Measurements from ENCODE around the gene SPAG6.
"Not testable (repeated sequence)": the region's sequence is repeated elsewhere in the genome, so short reads cannot be mapped to it uniquely, and the experiment has no call there.

Gene SPAG6

GRCh38 chr10:22343731-22344130 is 1.6 kb upstream of the SPAG6 start:
- DNase-seq: no peak

GRCh38 chr10:22344249-22344648 is 1.0 kb upstream of the SPAG6 start:
- DNase-seq: no peak

- no peak for DNase-seq
Observed at GRCh38 chr10:22344781-22345300, 455 bp upstream of the SPAG6 start.

- DNase-seq: no peak
Observed at GRCh38 chr10:22346096-22346661, 883 bp downstream of the SPAG6 start.

- no peak for DNase-seq
Observed at GRCh38 chr10:22349755-22350154, 4.5 kb downstream of the SPAG6 start.

GRCh38 chr10:22351131-22351703 is 5.9 kb downstream of the SPAG6 start:
- DNase-seq: no peak

- no peak for DNase-seq
Observed at GRCh38 chr10:22356324-22356873, 11.1 kb downstream of the SPAG6 start.

GRCh38 chr10:22357770-22358169 is 12.5 kb downstream of the SPAG6 start:
- not testable (repeated sequence) for DNase-seq

- DNase-seq: no peak
Observed at GRCh38 chr10:22363305-22363704, 18.0 kb downstream of the SPAG6 start.

GRCh38 chr10:22364407-22365140 is 19.3 kb downstream of the SPAG6 start:
- no peak for DNase-seq

GRCh38 chr10:22365233-22365632 is 19.9 kb downstream of the SPAG6 start:
- no peak for DNase-seq

GRCh38 chr10:22365644-22366434 is 20.5 kb downstream of the SPAG6 start:
- no peak for DNase-seq

GRCh38 chr10:22366435-22366703 is 21.1 kb downstream of the SPAG6 start:
- no peak for DNase-seq

- DNase-seq: no peak
Observed at GRCh38 chr10:22366771-22367170, 21.5 kb downstream of the SPAG6 start.

GRCh38 chr10:22367471-22367870 is 22.2 kb downstream of the SPAG6 start:
- no peak for DNase-seq

GRCh38 chr10:22368402-22368801 is 23.1 kb downstream of the SPAG6 start:
- no peak for DNase-seq

- DNase-seq: no peak
Observed at GRCh38 chr10:22368981-22369380, 23.7 kb downstream of the SPAG6 start.

GRCh38 chr10:22369434-22370072 is 24.3 kb downstream of the SPAG6 start:
- no peak for DNase-seq

- DNase-seq: no peak
Observed at GRCh38 chr10:22370320-22370719, 25.0 kb downstream of the SPAG6 start.

- no peak for DNase-seq
Observed at GRCh38 chr10:22372298-22372697, 27.0 kb downstream of the SPAG6 start.

- DNase-seq: no peak
Observed at GRCh38 chr10:22372917-22373316, 27.6 kb downstream of the SPAG6 start.

- no peak for DNase-seq
Observed at GRCh38 chr10:22374489-22375126, 29.3 kb downstream of the SPAG6 start.

All from CD4-positive, alpha-beta T cell treated with Interleukin-15 for 1 hour (primary cell).